Measurements from ENCODE around the gene PIGS. TPM values are rescaled to one million over a fixed set of nuclear protein-coding genes. Genes with fewer than 3 reads are reported as not detected.

The PIGS gene
- total and polyA plus RNA-seq, 2 of the 13 experiments (the other 11 are each of a cell fraction or from before 2014, with no cell fraction given) = 31.7 to 42.6 TPM

GRCh38 chr17:28598799-28599310, 27.5 kb upstream of the PIGS start, which contains the start of gene SPAG5 (continued):
- 0 out of 2 replicates have a peak, but pooled peaks have one; percentile 30 for TF ChIP-seq HES4 (CRISPR knock-in tag; IDR thresholded peaks at IDR 0.05; ENCODE audit: borderline replicate concordance)
- peak; percentile 62 for TF ChIP-seq AGO2 (optimal IDR thresholded peaks at IDR 0.05; ENCODE audit: low read depth, low read length)
- TF ChIP-seq, protein P1, sequence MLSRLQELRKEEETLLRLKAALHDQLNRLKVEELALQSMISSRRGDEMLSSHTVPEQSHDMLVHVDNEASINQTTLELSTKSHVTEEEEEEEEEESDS (CRISPR knock-in tag; IDR thresholded peaks at IDR 0.05; ENCODE audit: borderline replicate concordance) = no peak
- TF ChIP-seq ZNF367 (CRISPR knock-in tag; IDR thresholded peaks at IDR 0.05; ENCODE audit: borderline replicate concordance) = no peak
- TF ChIP-seq ZNF503 (CRISPR knock-in tag; IDR thresholded peaks at IDR 0.05) = no peak
- peak; percentile 60; the same call in 1 of the 2 replicates for TF ChIP-seq CCDC6 (CRISPR knock-in tag; IDR thresholded peaks at IDR 0.05)
- peak; percentile 92 for TF ChIP-seq ZNF263 (CRISPR knock-in tag; IDR thresholded peaks at IDR 0.05)
- peak; percentile 26; the same call in 1 of the 2 replicates for TF ChIP-seq ERF (CRISPR knock-in tag; IDR thresholded peaks at IDR 0.05)
- TF ChIP-seq, protein P2, sequence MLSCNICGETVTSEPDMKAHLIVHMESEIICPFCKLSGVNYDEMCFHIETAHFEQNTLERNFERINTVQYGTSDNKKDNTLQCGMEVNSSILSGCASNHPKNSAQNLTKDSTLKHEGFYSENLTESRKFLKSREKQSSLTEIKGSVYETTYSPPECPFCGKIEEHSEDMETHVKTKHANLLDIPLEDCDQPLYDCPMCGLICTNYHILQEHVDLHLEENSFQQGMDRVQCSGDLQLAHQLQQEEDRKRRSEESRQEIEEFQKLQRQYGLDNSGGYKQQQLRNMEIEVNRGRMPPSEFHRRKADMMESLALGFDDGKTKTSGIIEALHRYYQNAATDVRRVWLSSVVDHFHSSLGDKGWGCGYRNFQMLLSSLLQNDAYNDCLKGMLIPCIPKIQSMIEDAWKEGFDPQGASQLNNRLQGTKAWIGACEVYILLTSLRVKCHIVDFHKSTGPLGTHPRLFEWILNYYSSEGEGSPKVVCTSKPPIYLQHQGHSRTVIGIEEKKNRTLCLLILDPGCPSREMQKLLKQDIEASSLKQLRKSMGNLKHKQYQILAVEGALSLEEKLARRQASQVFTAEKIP (CRISPR knock-in tag; IDR thresholded peaks at IDR 0.05; ENCODE audit: borderline replicate concordance) = no peak
- peak; percentile 31; the same call in 1 of the 2 replicates for TF ChIP-seq ZNF543 (CRISPR knock-in tag; IDR thresholded peaks at IDR 0.05)
- TF ChIP-seq, protein P3, sequence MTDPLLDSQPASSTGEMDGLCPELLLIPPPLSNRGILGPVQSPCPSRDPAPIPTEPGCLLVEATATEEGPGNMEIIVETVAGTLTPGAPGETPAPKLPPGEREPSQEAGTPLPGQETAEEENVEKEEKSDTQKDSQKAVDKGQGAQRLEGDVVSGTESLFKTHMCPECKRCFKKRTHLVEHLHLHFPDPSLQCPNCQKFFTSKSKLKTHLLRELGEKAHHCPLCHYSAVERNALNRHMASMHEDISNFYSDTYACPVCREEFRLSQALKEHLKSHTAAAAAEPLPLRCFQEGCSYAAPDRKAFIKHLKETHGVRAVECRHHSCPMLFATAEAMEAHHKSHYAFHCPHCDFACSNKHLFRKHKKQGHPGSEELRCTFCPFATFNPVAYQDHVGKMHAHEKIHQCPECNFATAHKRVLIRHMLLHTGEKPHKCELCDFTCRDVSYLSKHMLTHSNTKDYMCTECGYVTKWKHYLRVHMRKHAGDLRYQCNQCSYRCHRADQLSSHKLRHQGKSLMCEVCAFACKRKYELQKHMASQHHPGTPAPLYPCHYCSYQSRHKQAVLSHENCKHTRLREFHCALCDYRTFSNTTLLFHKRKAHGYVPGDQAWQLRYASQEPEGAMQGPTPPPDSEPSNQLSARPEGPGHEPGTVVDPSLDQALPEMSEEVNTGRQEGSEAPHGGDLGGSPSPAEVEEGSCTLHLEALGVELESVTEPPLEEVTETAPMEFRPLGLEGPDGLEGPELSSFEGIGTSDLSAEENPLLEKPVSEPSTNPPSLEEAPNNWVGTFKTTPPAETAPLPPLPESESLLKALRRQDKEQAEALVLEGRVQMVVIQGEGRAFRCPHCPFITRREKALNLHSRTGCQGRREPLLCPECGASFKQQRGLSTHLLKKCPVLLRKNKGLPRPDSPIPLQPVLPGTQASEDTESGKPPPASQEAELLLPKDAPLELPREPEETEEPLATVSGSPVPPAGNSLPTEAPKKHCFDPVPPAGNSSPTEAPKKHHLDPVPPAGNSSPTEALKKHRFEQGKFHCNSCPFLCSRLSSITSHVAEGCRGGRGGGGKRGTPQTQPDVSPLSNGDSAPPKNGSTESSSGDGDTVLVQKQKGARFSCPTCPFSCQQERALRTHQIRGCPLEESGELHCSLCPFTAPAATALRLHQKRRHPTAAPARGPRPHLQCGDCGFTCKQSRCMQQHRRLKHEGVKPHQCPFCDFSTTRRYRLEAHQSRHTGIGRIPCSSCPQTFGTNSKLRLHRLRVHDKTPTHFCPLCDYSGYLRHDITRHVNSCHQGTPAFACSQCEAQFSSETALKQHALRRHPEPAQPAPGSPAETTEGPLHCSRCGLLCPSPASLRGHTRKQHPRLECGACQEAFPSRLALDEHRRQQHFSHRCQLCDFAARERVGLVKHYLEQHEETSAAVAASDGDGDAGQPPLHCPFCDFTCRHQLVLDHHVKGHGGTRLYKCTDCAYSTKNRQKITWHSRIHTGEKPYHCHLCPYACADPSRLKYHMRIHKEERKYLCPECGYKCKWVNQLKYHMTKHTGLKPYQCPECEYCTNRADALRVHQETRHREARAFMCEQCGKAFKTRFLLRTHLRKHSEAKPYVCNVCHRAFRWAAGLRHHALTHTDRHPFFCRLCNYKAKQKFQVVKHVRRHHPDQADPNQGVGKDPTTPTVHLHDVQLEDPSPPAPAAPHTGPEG (CRISPR knock-in tag; IDR thresholded peaks at IDR 0.05) = no peak
- TF ChIP-seq KDM6A (CRISPR knock-in tag; IDR thresholded peaks at IDR 0.05; ENCODE audit: low read depth) = no peak
- no peak for TF ChIP-seq PAF1 (CRISPR knock-in tag; IDR thresholded peaks at IDR 0.05)
- no peak for TF ChIP-seq MIER3 (CRISPR knock-in tag; IDR thresholded peaks at IDR 0.05; ENCODE audit: borderline replicate concordance)
- TF ChIP-seq ZNF589 (CRISPR knock-in tag; conservative IDR thresholded peaks at IDR 0.05) = no peak
- TF ChIP-seq TAF15 (IDR thresholded peaks at IDR 0.05; ENCODE audit: low read depth, low read length, poor library complexity, severe bottlenecking) = no peak
- no peak for TF ChIP-seq PRPF4 (IDR thresholded peaks at IDR 0.05; ENCODE audit: low read depth, low read length, poor library complexity, severe bottlenecking)
